H9 (cell line): ENCODE results near the gene IMMP2L. TPM values are rescaled to one million over a fixed set of nuclear protein-coding genes. Genes with fewer than 3 reads are reported as not detected.

ENCODE experiments used
- DNase-seq: peaks from one replicate; pipeline ENCODE4 v3.0.0-alpha.2; 2017
- H2AFZ ChIP-seq: one replicate; pipeline ENCODE4 v1.6.1; 2013; ENCODE audit warnings: mild to moderate bottlenecking, low read length, control low read depth, moderate library complexity
- H2AK5ac ChIP-seq: 2 replicates; pipeline ENCODE4 v1.6.1; 2013; ENCODE audit warnings: low read length, control low read depth, mixed read lengths; ENCODE audit not compliant: insufficient read length
- H2BK120ac ChIP-seq: one replicate; pipeline ENCODE4 v1.6.1; 2013; ENCODE audit warnings: low read depth, mild to moderate bottlenecking, low read length, control low read depth, inconsistent platforms; ENCODE audit not compliant: poor library complexity, severe bottlenecking
- H2BK12ac ChIP-seq: 2 replicates; pipeline ENCODE4 v1.6.1; 2013; ENCODE audit warnings: low read length, control low read depth, mixed read lengths, low read depth; ENCODE audit not compliant: insufficient read length
- H2BK15ac ChIP-seq: 2 replicates; pipeline ENCODE4 v1.6.1; 2013; ENCODE audit warnings: low read depth, low read length, control low read depth
- H2BK20ac ChIP-seq: one replicate; pipeline ENCODE4 v1.6.1; 2013; ENCODE audit warnings: low read depth, mild to moderate bottlenecking, low read length, control low read depth, inconsistent platforms; ENCODE audit not compliant: poor library complexity, severe bottlenecking
- H2BK5ac ChIP-seq: 2 replicates; pipeline ENCODE4 v1.6.1; 2013; ENCODE audit warnings: low read length, control low read depth, mixed read lengths; ENCODE audit not compliant: insufficient read length
- H3K14ac ChIP-seq: 2 replicates; pipeline ENCODE4 v1.6.1; 2013; ENCODE audit warnings: low read length, control low read depth; ENCODE audit not compliant: insufficient read depth
- H3K18ac ChIP-seq: 2 replicates; pipeline ENCODE4 v1.6.1; 2013; ENCODE audit warnings: low read depth, mild to moderate bottlenecking, mixed read lengths, low read length, control low read depth; ENCODE audit not compliant: insufficient read length
- H3K23ac ChIP-seq: 2 replicates; pipeline ENCODE4 v1.6.1; 2013; ENCODE audit warnings: low read length, control low read depth, mixed read lengths, low read depth; ENCODE audit not compliant: insufficient read length
- H3K23me2 ChIP-seq: 2 replicates; pipeline ENCODE4 v1.6.1; 2013; ENCODE audit warnings: low read depth, mild to moderate bottlenecking, mixed read lengths, low read length, control low read depth; ENCODE audit not compliant: insufficient read length, poor library complexity, severe bottlenecking
- H3K27ac ChIP-seq: 2 replicates; pipeline ENCODE4 v1.5.1; 2013; ENCODE audit warnings: low read length, control low read depth, mixed read lengths, low read depth; ENCODE audit not compliant: insufficient read length
- H3K27me3 ChIP-seq: 2 replicates; pipeline ENCODE4 v1.6.1; 2013; ENCODE audit warnings: low read length, control low read depth, inconsistent platforms; ENCODE audit not compliant: insufficient read depth
- H3K4ac ChIP-seq: 2 replicates; pipeline ENCODE4 v1.6.1; 2013; ENCODE audit warnings: low read depth, mild to moderate bottlenecking, control low read depth, inconsistent platforms, low read length, moderate library complexity
- H3K4me1 ChIP-seq: 2 replicates; pipeline ENCODE4 v1.6.1; 2013; ENCODE audit warnings: low read length, control low read depth, inconsistent platforms; ENCODE audit not compliant: insufficient read depth
- H3K4me2 ChIP-seq: 2 replicates; pipeline ENCODE4 v1.6.1; 2013; ENCODE audit warnings: low read length, control low read depth, mixed read lengths; ENCODE audit not compliant: insufficient read length, insufficient read depth
- H3K56ac ChIP-seq: 2 replicates; pipeline ENCODE4 v1.6.1; 2013; ENCODE audit warnings: low read depth, mild to moderate bottlenecking, mixed read lengths, low read length, control low read depth; ENCODE audit not compliant: insufficient read length
- H3K79me1 ChIP-seq: 2 replicates; pipeline ENCODE4 v1.6.1; 2013; ENCODE audit warnings: low read depth, mild to moderate bottlenecking, moderate library complexity, low read length, control low read depth, inconsistent platforms; ENCODE audit not compliant: insufficient read depth, poor library complexity, severe bottlenecking
- H3K79me2 ChIP-seq: 2 replicates; pipeline ENCODE4 v1.6.1; 2013; ENCODE audit warnings: low read length, control low read depth, inconsistent platforms; ENCODE audit not compliant: insufficient read depth
- H3K9ac ChIP-seq: 2 replicates; pipeline ENCODE4 v1.6.1; 2013; ENCODE audit warnings: low read length, control low read depth, mixed read lengths; ENCODE audit not compliant: insufficient read length; ENCODE audit errors: extremely low read depth
- H3K9me3 ChIP-seq: one replicate; pipeline ENCODE4 v1.6.1; 2013; ENCODE audit warnings: low read depth, low read length, inconsistent platforms; ENCODE audit not compliant: control insufficient read depth
- H3T11ph ChIP-seq: one replicate; pipeline ENCODE4 v1.6.1; 2013; ENCODE audit warnings: mild to moderate bottlenecking, low read length, control low read depth, inconsistent platforms
- H4K20me1 ChIP-seq: one replicate; pipeline ENCODE4 v1.6.1; 2013; ENCODE audit not compliant: control insufficient read depth, insufficient read length, insufficient read depth
- H4K5ac ChIP-seq: 2 replicates; pipeline ENCODE4 v1.6.1; 2013; ENCODE audit warnings: low read depth, mild to moderate bottlenecking, mixed read lengths, low read length, control low read depth; ENCODE audit not compliant: insufficient read length
- H4K8ac ChIP-seq: replicated peaks from 2 replicates; pipeline ENCODE4 v1.6.1; 2013; ENCODE audit warnings: low read length, control low read depth, mixed read lengths, low read depth; ENCODE audit not compliant: insufficient read length
- H4K91ac ChIP-seq: 2 replicates; pipeline ENCODE4 v1.6.1; 2013; ENCODE audit warnings: low read depth, mild to moderate bottlenecking, moderate library complexity, mixed read lengths, low read length, control low read depth; ENCODE audit not compliant: insufficient read length
- H3K27ac Mint-ChIP-seq, 3 experiments: 2 replicates in 2 of 3; 3 replicates in 1 of 3; pipeline ENCODE4 v1.8.0; 2020 to 2021; ENCODE audit warnings: mixed read lengths in 3 of 3, mild to moderate bottlenecking in 1 of 3, moderate library complexity in 1 of 3
- H3K27me3 Mint-ChIP-seq: 2 replicates; pipeline ENCODE4 v1.8.0; 2021; ENCODE audit warnings: low read depth, mild to moderate bottlenecking, moderate library complexity, mixed read lengths
- H3K36me3 Mint-ChIP-seq, 3 experiments: 2 replicates in 2 of 3; 3 replicates in 1 of 3; pipeline ENCODE4 v1.8.0; 2020 to 2021; ENCODE audit warnings: low read depth in 3 of 3, mixed read lengths in 3 of 3; ENCODE audit not compliant: insufficient read depth in 1 of 3
- H3K4me1 Mint-ChIP-seq, 2 experiments: 2 replicates each; pipeline ENCODE4 v1.8.0; 2020; ENCODE audit warnings: mixed read lengths in 2 of 2
- H3K4me3 Mint-ChIP-seq, 2 experiments: 2 replicates in 1 of 2; 3 replicates in 1 of 2; pipeline ENCODE4 v1.8.0; 2020 to 2021; ENCODE audit warnings: mild to moderate bottlenecking in 2 of 2, mixed read lengths in 2 of 2, moderate library complexity in 1 of 2
- H3K9me3 Mint-ChIP-seq, 2 experiments: 2 replicates in 1 of 2; 3 replicates in 1 of 2; pipeline ENCODE4 v1.8.0; 2020; ENCODE audit warnings: mild to moderate bottlenecking in 2 of 2, mixed read lengths in 2 of 2, moderate library complexity in 1 of 2
- WGBS: extraction: QIAGEN DNeasy Blood & Tissue Kit; methylation state at CpG from one replicate; pipeline ENCODE4 v1.1.7; 2013; ENCODE audit warnings: missing lambda C conversion rate, low lambda C conversion rate, mixed read lengths; ENCODE audit not compliant: insufficient read length; ENCODE audit errors: extremely low coverage; 5-methylcytosine and 5-hydroxymethylcytosine counted together
- total RNA-seq: library from RNA; stranded (reverse); gene quantifications from 2 replicates; pipeline ENCODE4 v1.2.1, GENCODE V29; 2021
- TF ChIP-seq, protein P1 (sequence below): fragments of 200-600 bp; sonication (generic); conservative IDR thresholded peaks from 3 replicates; pipeline ENCODE4 v1.8.0; 2021; ENCODE audit warnings: antibody characterized with exemption, mild to moderate bottlenecking

IMMP2L gene
- total RNA-seq, 1 experiment from 2014 or later = 14.7 TPM

DNA sequence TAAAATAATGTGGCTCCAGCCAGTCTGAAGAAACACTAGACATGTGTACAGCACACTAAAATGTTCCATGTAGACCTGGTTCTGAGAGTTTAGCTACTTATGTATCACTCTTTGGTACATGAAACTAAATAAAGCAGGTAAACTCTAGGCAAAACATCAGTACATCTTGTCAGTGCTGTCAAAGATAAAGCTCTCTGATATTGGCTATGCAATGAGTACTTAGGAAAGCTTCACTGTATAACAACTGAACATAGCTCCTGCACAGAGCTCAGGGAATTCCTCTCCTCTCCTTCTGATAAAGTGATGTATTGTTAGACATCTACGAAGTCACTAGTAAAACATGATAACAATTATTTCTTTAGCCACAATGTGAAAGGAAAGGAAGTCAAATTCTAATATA is 467.9 kb downstream of the IMMP2L start:
- TF ChIP-seq, protein P1, sequence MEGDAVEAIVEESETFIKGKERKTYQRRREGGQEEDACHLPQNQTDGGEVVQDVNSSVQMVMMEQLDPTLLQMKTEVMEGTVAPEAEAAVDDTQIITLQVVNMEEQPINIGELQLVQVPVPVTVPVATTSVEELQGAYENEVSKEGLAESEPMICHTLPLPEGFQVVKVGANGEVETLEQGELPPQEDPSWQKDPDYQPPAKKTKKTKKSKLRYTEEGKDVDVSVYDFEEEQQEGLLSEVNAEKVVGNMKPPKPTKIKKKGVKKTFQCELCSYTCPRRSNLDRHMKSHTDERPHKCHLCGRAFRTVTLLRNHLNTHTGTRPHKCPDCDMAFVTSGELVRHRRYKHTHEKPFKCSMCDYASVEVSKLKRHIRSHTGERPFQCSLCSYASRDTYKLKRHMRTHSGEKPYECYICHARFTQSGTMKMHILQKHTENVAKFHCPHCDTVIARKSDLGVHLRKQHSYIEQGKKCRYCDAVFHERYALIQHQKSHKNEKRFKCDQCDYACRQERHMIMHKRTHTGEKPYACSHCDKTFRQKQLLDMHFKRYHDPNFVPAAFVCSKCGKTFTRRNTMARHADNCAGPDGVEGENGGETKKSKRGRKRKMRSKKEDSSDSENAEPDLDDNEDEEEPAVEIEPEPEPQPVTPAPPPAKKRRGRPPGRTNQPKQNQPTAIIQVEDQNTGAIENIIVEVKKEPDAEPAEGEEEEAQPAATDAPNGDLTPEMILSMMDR = no peak

More for the DNA sequence above, 467.9 kb downstream of the IMMP2L start:
- H3T11ph ChIP-seq = no peak overlapping the region
- no peaks in the 10 kb centered on the region for H3K79me1 ChIP-seq
- H3K27me3 ChIP-seq = no peaks in the 10 kb centered on the region
- no peak overlapping the region for H4K91ac ChIP-seq
- H3K27me3 Mint-ChIP-seq = no peaks in the 10 kb centered on the region
- H2BK12ac ChIP-seq = no peak overlapping the region
- H2AK5ac ChIP-seq = no peak overlapping the region
- peak overlapping the region; percentile 75 for H2BK20ac ChIP-seq
- no peaks in the 10 kb centered on the region for H4K20me1 ChIP-seq
- H3K9me3 ChIP-seq = no peaks in the 10 kb centered on the region
- no peak overlapping the region for H4K5ac ChIP-seq
- no CpG with 5 or more reads among the region's 1 CpG for WGBS
- peaks cover 3% of the 10 kb centered on the region; the same call in 1 of the 2 replicates for H3K4me1 ChIP-seq
- no peak overlapping the region for H3K4ac ChIP-seq
- no peak overlapping the region for H2AFZ ChIP-seq
- no peaks in the 10 kb centered on the region for H3K23me2 ChIP-seq
- peak overlapping the region in 1 of 3 experiments; percentile 63; a peak in 2 of 7 replicates for H3K27ac Mint-ChIP-seq
- DNase-seq = no peak
- no peak overlapping the region for H4K8ac ChIP-seq
- no peak overlapping the region for H3K9ac ChIP-seq
- H2BK15ac ChIP-seq = no peak overlapping the region
- no peak overlapping the region for H3K14ac ChIP-seq
- H3K4me2 ChIP-seq = no peak overlapping the region
- no peak overlapping the region for H3K56ac ChIP-seq
- no peak overlapping the region for H3K27ac ChIP-seq
- H3K9me3 Mint-ChIP-seq = no peaks in the 10 kb centered on the region
- no peaks in the 10 kb centered on the region for H3K36me3 Mint-ChIP-seq
- no peak overlapping the region for H3K23ac ChIP-seq
- H3K4me3 Mint-ChIP-seq = no peak overlapping the region
- no peaks in the 10 kb centered on the region for H3K79me2 ChIP-seq
- peaks cover 84 to 87% of the 10 kb centered on the region in 2 experiments for H3K4me1 Mint-ChIP-seq
- H2BK120ac ChIP-seq = no peak overlapping the region
- H3K18ac ChIP-seq = no peak overlapping the region
- H2BK5ac ChIP-seq = no peak overlapping the region
